SK-N-MC (cell line): ENCODE results near the gene FHIT.

Experiments used
- EZH2 ChIP-seq: fragments of 200-600 bp; sonication (generic); IDR thresholded peaks from one replicate; pipeline ENCODE4 v1.6.1; 2017; ENCODE audit warnings: antibody characterized with exemption
- FOXP2 ChIP-seq: optimal IDR thresholded peaks from 2 replicates; pipeline ENCODE3; 2011; ENCODE audit warnings: mild to moderate bottlenecking, moderate library complexity; ENCODE audit not compliant: insufficient read depth; ENCODE audit errors: extremely low read length, control extremely low read depth
- POLR2AphosphoS5 ChIP-seq: IDR thresholded peaks from 2 replicates; pipeline ENCODE4 v1.6.1; 2012; ENCODE audit warnings: mild to moderate bottlenecking, low read depth, low read length, borderline replicate concordance

GRCh38 chr3:60304112-60304511 is 947.1 kb downstream of the FHIT start:
- TF ChIP-seq EZH2: no peak
- no peak for TF ChIP-seq POLR2AphosphoS5
- no peak for TF ChIP-seq FOXP2
